Measurements from ENCODE around the gene ELP2.

- TF ChIP-seq CTCF (IDR thresholded peaks at IDR 0.05; ENCODE audit: extremely low read depth in 1 of 2, insufficient read depth in 1 of 2, low read depth in 1 of 2, low read length in 2 of 2) (no peak), POLR2A (IDR thresholded peaks at IDR 0.05; ENCODE audit: low read depth, low read length) (no peak), JUN (IDR thresholded peaks at IDR 0.05; ENCODE audit: borderline replicate concordance, insufficient read depth, insufficient read length, low read depth) (no peak), POLR2AphosphoS5 (IDR thresholded peaks at IDR 0.05; ENCODE audit: insufficient read depth, low read depth, low read length) (no peak), EZH2 (IDR thresholded peaks at IDR 0.05; ENCODE audit: borderline replicate concordance, low read depth, low read length, severe bottlenecking) (no peak), MAX (IDR thresholded peaks at IDR 0.05; ENCODE audit: insufficient read depth, insufficient read length) (no peak), GATA2 (IDR thresholded peaks at IDR 0.05; ENCODE audit: insufficient read depth, insufficient read length, low read depth, low read length) (no peak)
Measured at GRCh38 chr18:36124841-36125240, 4.9 kb upstream of the ELP2 start.
